GM19240 (cell line): ENCODE measurements around the gene SLC10A7.
A peak's percentile ranks its signal among the peaks of the same experiment; 100 is the strongest.

Experiments used
- DNase-seq: peaks from one replicate; pipeline ENCODE4 v3.0.0; 2011; ENCODE audit warnings: low spot score; ENCODE audit not compliant: insufficient read length

The SLC10A7 gene

DNA sequence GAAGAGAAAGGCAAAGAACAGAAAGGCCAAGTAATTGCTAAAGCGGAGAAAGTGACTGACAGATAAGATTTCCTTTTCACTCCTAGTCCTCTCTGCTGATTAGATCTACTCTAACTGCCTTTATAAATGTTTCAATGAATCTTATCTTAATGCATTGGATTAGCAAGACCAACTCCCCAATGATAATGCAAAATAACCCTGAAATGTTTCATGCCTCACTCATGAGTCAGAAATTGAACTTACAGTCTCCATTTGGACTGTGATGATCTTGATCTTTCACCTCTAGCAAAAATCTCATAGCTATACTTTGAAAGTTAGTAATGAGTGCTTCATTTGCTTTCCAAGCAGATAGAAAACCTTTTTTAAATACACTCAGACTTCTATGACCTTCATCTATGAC lies 26.5 kb downstream of the SLC10A7 start:
- no peak for DNase-seq

DNA sequence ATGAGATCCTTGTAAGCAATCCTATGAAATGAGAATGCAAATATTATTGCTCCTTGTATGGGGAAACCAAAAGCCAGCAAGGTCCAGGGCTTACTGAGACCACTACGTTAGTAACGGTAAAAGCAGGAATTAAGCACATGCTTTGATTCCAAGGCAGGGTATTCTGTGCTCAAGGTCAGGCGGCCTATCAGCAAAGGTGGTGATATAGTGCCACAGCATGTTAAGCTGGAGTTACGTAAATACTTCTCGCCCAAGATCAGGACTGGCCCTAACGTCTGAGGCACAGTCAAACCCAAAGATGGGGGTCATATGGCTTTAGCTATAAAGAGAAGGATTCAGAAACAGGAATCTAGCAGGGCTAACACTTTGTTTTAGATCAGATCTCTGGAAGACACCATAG lies 27.6 kb downstream of the SLC10A7 start:
- DNase-seq, result no peak

DNA sequence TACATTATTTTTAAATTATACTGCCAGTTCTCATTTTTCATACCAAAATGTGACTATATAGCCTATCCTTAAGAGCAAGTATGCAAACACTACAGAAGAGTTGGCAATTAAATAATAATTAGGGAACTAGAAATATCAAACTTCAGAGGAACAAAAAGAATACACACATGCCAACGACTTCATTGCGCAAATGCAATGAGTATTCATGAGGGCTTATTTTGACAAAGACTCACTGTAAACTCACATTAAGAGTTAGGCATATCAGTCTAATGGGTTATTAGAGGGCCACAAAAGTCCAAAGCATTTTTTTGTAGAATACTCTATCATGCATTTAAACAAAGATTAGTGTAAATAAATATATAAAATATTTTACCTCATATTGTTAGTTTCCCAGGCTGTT lies 31.6 kb downstream of the SLC10A7 start:
- no peak for DNase-seq

DNA sequence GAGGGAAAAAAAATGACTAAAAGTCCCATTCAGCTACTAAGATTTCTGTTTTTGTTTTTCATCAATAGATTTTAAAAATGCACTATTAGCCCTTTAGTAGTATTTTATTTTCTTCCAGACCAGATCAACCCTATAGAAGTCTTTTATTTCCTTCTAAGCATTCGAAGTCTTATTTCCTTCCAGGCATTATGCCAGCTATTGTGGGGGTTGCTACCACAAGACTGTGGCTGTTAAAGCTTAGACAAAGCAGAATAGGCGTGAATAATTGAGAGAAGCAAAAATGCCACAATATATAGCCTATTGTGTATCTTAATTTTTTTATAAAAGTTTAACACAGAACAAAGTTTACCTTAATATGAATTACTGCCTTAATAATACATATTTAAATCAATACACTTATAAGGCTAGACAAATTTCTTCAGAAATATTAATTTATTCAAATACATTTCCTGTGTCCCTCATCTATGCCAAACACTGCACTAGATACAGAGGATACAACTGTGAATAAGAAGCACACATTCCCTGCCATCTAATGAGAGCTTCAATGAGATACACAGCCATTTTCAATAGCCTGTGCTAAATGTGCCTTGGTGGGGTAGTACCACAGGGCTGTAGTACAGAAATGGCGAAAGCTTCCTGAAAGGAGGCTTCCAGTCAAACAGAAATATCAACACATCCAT lies 33.1 kb downstream of the SLC10A7 start:
- no peak for DNase-seq

DNA sequence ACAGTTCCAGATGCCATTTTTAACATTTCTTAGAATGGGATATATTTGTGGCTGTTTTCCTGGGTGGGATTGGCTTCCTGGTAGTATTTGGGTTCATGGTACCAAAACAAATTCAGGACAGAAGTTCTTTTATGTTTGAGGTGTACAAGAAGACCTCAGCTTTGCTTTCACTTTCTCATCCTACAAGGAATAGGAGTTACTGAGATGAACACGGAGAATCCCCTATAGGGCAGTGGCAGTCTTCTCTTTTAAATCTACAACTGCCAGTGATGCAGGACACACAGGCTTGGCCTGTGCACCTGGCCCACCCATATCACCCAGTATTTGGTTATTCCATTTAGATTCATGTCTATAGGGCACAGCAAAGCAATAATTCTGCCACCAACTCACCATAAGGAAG lies 35.2 kb downstream of the SLC10A7 start:
- DNase-seq, result peak; percentile 11

DNA sequence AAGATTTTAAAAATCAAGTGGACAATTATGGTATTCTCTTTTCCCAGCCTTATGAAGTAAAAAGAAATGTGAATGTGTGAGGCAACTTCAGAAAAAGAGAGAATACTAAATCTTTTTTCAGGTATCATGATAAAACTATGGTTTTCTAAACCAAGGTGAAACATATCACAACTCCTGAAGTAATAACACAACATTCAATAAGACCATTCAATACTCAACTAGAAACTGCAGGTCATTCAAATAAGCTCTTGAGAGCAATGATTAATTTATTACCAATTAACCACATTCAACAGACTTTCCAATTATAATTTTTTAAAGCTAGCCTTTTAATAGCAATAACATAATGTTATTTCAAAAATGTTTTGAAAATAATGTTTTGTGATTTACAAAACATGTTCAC lies 35.8 kb downstream of the SLC10A7 start:
- no peak for DNase-seq

DNA sequence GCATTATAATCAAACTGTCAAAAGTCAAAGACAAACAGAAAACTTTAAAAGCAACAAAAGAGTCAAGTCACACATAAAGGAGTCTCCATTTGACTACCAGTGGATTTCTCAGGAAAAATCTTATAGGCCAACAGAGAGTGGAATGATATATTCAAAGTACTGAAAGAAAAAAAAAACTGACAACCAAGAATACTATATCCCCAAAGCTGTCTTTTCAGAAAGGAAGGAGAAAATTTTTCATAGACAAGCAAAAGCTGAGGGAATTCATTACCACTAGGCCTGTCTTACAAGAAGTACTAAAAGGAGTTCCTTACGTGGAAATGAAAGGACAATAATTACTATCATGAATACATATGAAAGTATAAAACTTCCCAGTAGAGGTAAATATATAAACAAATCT lies 39.0 kb downstream of the SLC10A7 start:
- no peak for DNase-seq

DNA sequence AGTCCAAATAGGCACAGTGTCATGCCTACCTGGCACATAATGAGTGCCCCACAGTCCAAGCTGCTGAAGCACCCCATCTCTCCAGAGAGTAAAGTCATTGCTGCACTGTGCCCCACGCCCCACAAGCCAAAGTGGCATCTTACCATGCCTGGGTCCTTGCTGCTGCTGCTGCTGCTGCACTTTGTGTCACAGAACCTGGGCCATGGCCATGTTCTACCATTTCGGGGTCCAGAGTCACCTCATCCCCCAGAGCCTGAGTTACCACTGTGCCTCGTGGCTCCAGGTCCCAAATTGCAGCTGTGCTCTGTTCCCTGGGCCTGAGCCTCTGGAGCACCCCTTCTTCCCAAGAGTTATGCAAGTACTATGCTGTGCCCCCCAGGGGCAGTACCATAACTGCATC lies 40.5 kb downstream of the SLC10A7 start:
- DNase-seq, result no peak

DNA sequence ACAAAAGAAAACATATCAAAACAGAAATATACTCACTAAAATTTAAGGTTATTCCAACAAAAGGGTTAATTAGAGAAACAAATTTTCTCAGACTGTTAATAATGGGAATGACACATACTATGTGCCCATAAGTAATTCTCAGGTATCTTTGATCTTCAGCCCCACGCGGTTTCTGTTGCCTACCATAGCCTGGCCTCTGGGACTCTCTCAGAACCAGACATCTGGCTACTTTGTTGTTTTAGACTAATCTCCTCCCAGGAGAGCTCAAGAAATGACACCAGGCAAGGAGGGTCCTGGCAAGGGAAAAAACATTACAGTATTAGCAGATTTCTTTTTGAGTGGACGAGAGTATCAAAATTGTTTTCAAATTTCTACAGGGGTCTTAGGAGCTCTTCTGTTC lies 43.7 kb downstream of the SLC10A7 start:
- no peak for DNase-seq

DNA sequence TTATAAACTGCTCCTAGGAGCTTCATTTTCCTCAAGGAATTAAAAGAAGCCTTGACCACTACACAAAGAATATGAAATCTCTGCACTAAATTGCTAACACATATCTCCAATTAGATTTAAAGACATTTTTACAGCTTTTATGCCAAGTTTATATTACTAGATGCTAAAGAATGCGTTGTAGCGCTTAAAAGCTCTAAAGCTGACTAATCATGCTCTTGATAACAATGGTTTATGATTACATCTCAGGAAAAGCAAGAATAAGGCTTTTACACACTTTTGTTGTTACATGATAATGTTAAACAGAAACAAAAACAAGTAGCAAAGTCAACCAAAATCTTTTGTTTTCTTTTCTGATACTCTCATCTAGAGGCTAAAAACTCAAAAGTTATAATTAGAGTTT lies 44.7 kb downstream of the SLC10A7 start:
- no peak for DNase-seq

DNA sequence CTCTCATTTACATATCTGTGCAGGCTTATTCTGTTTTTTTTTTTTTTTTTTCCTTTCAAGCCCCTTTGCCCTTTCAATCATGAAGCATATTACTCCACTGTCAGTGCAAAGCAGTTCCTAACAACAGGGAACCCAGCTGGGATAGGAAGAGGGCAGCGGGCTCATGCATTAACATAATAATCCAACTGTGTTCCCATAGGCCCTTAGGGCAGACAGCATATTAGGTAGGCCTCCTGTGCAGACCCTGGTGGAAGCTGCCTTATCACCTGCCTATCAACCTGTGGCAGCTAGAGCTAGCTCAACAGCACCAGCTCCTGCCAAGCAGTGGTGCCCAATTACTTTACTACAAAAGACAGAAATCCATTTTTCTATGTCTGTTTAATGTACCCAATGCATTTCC lies 49.3 kb downstream of the SLC10A7 start:
- DNase-seq, result no peak

DNA sequence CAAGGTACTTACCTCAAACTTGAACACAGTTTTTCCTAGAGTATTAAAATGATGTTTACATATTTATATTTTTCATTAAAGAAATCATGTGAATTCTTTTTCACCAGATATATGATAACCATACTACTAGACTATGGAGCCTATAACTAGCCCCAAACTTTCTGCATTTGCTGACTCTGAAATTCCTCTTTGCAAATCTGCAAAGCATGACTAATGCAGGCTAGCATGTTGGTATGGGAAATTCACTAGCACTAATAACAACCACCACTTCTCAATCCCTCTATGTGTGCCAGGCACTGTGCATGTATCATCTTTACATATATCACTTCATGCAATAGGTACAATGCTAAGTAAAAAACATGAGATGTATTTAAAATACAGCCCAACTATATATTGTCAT lies 51.1 kb downstream of the SLC10A7 start:
- no peak for DNase-seq

DNA sequence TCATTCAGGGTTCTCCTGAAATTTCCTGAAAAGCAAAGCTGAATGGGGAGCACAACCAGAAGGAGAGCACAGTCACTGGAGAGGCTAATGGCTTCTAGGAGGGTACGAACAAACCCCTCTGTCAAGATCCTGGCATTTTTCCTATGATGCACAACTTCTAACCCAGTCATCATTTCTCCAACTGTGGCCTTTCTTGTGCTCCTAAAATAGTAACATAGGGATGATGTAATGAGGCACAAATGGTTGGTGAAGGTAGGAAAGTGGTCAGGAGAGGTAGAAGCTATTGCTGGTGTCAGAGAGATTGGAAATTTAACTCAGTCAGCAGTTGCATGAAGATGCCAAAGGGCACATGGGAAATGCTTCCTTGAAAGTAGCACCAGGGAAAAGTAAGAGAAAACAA lies 52.7 kb downstream of the SLC10A7 start:
- no peak for DNase-seq

DNA sequence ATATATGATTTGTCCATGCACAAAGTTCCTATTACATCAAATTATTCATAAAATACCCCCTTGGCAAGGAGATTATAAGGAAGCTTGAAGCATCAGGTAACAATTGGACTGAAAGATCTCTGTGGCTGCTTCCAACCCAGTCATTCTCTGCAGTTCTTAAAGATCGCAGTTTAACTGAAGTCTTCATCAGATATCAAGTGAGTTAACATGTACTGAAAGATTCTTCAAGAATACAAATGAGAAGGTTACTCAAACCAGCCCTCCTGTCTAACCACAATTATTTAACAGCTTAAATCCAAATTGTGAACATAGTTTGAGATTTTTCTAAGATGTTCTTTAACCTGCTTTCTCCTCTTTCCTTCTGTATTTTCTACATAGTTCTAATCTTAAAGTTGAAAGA lies 56.1 kb downstream of the SLC10A7 start:
- no peak for DNase-seq

DNA sequence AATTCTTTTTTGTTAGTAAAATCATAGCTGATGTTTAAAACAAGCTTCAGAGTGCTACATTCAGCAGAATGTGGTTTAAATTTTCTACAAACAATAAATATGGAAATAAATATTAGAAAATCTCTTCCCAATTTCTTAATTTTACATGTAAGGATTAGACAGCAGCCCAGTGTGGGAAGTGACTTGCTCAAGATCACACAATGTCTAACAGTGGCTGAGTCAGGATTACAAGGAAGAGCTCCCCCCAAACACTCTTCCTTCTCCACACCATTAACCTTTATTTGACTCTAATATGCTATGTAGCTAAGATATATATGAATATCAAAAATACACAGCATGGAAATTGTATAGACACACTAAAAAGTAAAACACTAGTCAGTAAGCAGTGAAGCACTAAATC lies 59.5 kb downstream of the SLC10A7 start:
- no peak for DNase-seq

DNA sequence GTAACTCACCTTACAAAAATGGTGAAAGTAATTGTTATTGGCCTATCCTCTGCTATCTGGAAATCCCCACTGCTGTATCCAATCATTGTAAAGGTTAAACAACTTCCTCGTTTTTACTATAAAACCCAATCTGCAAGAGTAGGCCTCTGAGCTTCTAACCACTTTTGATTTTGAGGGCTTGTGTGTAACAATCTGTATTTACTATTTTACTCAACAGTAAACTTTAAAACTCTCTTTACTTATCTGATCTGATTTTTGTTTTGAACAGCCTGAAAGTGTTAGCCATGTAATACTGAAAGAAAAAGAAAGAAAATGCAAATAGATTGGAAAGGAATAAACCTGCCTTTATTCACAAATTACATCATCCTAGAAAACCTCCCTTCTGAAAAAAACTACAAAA lies 63.1 kb downstream of the SLC10A7 start:
- DNase-seq, result peak; percentile 2

DNA sequence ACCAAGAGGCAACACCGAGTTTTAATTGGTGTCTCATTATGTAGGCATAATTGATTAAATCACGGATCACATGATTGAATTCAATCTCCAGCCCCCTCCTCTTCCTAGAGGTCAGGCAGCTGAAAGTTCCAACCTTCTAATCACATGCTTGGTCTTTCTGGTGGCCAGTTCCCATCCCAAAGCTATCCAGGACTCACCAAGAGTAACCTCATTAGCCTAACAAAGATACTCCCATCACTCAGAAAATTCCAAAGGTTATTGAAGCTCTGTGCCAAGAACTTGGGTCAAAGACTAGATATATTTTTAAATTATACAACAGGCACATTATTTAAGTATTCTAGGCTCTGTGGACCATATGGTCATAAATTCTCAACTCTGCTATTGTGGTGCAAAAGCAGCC lies 65.1 kb downstream of the SLC10A7 start:
- no peak for DNase-seq

DNA sequence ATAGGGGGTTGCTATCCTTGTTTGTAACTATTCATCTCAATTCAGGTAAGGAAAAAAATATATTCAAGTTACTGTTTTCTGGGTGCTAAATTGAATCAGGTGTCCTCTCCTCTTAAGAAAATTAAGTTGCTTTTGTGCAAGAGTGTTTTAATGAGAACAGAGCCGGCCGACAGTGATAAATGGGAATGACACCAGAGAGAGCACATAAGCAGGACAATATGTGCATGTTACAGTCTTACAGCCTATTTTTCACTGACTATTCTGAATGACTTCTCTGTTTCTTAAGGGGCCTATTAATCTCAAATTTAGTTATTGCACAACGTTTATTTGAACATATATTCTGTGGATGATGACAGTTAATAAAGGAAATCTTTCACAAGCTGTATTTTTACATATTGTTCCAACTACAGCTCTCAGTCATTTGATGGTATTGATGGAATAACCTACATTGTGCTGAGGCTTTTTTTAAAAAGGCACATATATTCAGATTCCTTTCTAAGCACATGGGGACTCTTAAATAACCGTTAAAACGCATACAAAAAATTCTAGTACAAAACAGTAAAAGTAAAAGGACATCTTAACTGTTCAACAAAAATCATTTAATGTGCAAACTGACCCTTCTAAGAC lies 68.4 kb downstream of the SLC10A7 start:
- DNase-seq, result no peak

DNA sequence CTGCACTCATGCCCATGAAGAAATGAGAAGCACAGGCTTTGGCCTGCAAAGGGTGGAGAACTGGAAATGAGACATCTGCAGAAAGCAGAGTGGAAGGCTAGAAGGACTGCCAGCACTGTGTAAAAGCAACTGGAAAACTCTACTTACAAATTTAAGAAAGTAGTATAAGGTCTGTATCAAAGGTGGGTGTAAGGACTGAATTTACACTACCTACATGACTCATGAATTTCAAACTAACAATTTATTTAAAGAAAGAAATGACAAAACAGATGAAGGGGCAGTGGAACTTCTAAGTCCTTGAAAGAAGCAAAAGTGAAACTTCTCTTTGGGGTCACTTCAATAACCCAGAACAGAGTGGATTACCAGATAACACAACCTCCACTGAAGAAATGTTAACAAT lies 71.2 kb downstream of the SLC10A7 start:
- peak; percentile 17 for DNase-seq

DNA sequence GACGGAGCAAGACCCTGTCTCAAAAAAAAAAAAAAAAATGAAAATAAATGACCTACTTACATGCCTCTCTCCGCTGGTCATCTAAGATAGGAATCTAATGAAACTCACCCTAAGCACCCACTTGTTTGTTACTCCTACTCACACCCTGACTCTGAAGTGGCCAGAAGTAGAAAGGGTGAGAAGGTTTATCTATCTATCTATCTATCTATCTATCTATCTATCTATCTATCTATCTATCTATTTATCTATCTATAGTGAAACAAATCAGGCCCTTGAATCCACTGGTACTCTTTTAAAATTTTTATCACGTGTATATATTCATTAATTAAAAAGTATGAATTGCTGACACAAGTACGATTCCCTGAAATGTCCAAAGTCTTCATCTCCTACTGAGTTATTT lies 75.2 kb downstream of the SLC10A7 start:
- DNase-seq, result no peak

DNA sequence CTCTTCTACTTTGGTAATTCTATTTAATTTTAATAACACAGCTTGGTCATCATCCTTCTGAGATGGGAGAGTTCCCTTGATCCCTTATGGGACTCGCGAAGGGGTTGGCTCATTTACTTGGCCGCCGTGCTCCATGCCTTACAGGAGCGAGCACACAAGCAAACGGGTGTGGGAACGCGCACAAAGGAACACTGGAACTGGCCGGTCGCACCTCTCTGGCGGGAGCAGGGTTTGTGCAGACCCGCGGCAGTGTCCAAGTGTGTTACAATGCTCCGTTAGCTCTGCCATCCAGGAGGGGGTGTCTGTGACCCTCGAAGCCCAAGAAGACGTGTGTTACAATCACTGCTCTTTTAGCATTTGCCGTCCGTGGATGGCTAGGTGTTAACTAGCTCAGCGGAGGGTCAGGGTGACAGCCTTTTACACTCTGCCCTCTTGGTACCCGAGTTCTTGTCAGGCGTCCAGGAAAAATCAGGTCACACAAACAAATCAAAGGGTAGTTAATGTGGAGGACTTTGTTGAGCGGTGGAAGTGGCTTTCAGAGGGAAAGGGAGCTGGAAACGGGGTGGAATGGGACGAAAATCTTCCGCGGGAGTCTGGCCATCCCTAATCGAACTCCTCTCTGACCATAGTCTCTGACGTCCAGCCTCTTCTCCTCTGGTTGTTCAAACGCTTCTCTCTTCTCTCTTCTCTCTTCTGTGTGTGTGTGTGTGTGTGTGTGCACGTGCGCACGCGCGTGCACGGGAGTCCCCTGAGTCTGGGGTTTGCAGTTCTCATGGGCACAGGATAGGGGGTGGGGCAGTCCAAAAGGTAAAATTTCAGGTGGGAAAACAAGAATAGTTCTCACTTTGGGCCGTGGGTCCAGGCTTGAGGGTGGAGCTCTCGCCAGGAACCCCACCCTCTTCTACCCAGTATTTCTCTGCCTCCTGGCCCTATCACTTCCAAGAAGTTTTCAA lies 76.3 kb downstream of the SLC10A7 start:
- no peak for DNase-seq

DNA sequence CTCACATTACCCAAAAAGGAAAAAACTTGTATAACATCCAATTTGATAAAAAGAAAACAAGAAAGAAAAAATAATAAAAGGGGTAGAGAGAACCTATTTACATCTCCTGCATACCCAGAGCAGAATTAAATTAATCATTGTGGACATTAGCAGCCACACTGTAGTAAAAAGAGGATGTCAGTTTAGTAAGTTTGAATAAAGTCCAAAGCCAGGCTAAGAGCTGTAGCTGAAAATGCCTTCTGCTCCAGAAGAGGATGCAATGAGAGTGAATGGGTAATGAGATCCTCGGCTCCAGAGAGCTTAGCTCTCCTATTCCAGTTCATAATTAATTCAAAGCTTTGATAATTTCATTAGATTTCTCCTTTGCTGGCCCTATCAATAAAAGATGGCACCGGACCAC lies 78.2 kb downstream of the SLC10A7 start:
- no peak for DNase-seq
